ENCODE results near the gene ANKLE1. TPM values are rescaled to one million over a fixed set of nuclear protein-coding genes. Genes with fewer than 3 reads are reported as not detected.

The ANKLE1 gene
- total and polyA plus RNA-seq, 4 experiments from 2014 or later: 0.41 to 5.1 (median 1.8) TPM

GRCh38 chr19:17325133-17325532, 43.4 kb downstream of the ANKLE1 start:
- H3K27ac ChIP-seq (ENCODE audit: low read depth, low read length): no peak overlapping the region
- POLR2A ChIA-PET (ENCODE audit: partially characterized antibody): interaction anchor here (1.5 to 3.7 kb wide), 2 partner anchors 8 to 16 kb away, joined by 4 to 10 read pairs; partner anchors contain the start of gene DDA1
- CTCF ChIA-PET (ENCODE audit: partially characterized antibody): no interaction called here
- H3K4me1 ChIP-seq (ENCODE audit: insufficient read depth, low read length): peaks cover 11% of the 10 kb centered on the region
- peaks cover 6% of the 10 kb centered on the region for H3K36me3 ChIP-seq (ENCODE audit: insufficient read depth, low read length)
- DNase-seq: no peak
- peak overlapping the region in 1 of 8 donors; percentile 36 for H3K4me3 Mint-ChIP-seq
- H3K9me3 ChIP-seq (ENCODE audit: control insufficient read depth in 1 of 2, low read length in 2 of 2): no peaks in the 10 kb centered on the region
- intact Hi-C loops (cut with micrococcal nuclease): no loop called here
- H3K9me3 Mint-ChIP-seq: no peaks in the 10 kb centered on the region
- peaks cover 2 to 18% (median 8%) of the 10 kb centered on the region in 4 donors for H3K4me1 Mint-ChIP-seq
- peak overlapping the region in 1 of 7 donors; percentile 68 for H3K27ac Mint-ChIP-seq
- H3K27me3 Mint-ChIP-seq: no peaks in the 10 kb centered on the region
- H3K36me3 Mint-ChIP-seq: peaks cover 7 to 8% of the 10 kb centered on the region in 2 donors
- H3K27me3 ChIP-seq (ENCODE audit: insufficient read depth, low read length): no peaks in the 10 kb centered on the region
- H3K4me3 ChIP-seq (ENCODE audit: low read length in 2 of 2): no peak overlapping the region

- Mint-ChIP-seq H3K27me3 (no peaks in the 10 kb centered on the region), H3K36me3 (peaks cover 5 to 6% of the 10 kb centered on the region in 2 donors), H3K27ac (peak overlapping the region in 3 of 7 donors; percentile 22 to 68 (median 60)), H3K4me1 (peaks cover 2 to 23% (median 12%) of the 10 kb centered on the region in 4 donors), H3K9me3 (no peaks in the 10 kb centered on the region), H3K4me3 (peak overlapping the region in 5 of 8 donors; percentile 1 to 51 (median 21))
- H3K36me3 ChIP-seq (ENCODE audit: insufficient read depth, low read length): no peaks in the 10 kb centered on the region
- H3K27ac ChIP-seq (ENCODE audit: low read depth, low read length): no peak overlapping the region
- no peak for DNase-seq
- intact Hi-C loops (cut with micrococcal nuclease): no loop called here
- POLR2A ChIA-PET (ENCODE audit: partially characterized antibody): interaction anchor here (0.7 to 3.7 kb wide), 3 partner anchors 9 to 17 kb away, joined by 3 to 10 read pairs (median 4); partner anchors contain the start of genes ANO8 and DDA1
- no peaks in the 10 kb centered on the region for H3K27me3 ChIP-seq (ENCODE audit: insufficient read depth, low read length)
- peaks cover 11% of the 10 kb centered on the region for H3K4me1 ChIP-seq (ENCODE audit: insufficient read depth, low read length)
- CTCF ChIA-PET (ENCODE audit: partially characterized antibody): interaction anchor here (0.6 kb wide), 1 partner anchor 19 kb away, joined by 3 read pairs; no protein-coding TSS in a partner anchor
- no peak overlapping the region for H3K4me3 ChIP-seq (ENCODE audit: low read length in 2 of 2)
- no peaks in the 10 kb centered on the region for H3K9me3 ChIP-seq (ENCODE audit: control insufficient read depth in 1 of 2, low read length in 2 of 2)
Measured at GRCh38 chr19:17325881-17326594, 44.3 kb downstream of the ANKLE1 start.

GRCh38 chr19:17326595-17326966, 44.9 kb downstream of the ANKLE1 start:
- H3K4me3 ChIP-seq (ENCODE audit: low read length in 2 of 2): no peak overlapping the region
- CTCF ChIA-PET (ENCODE audit: partially characterized antibody): interaction anchor here (0.7 kb wide), 1 partner anchor 20 kb away, joined by 5 read pairs; no protein-coding TSS in a partner anchor

GRCh38 chr19:17327068-17327653, 45.5 kb downstream of the ANKLE1 start:
- ChIA-PET CTCF (ENCODE audit: partially characterized antibody) (interaction anchor here (0.7 kb wide), 1 partner anchor 20 kb away, joined by 5 read pairs; no protein-coding TSS in a partner anchor), POLR2A (ENCODE audit: partially characterized antibody) (interaction anchor here (0.9 to 1.9 kb wide), 5 partner anchors 8 to 71 kb away, joined by 3 to 12 read pairs (median 5); partner anchors contain the start of genes DDA1 and GTPBP3)
- DNase-seq: no peak
- H3K4me1 ChIP-seq (ENCODE audit: insufficient read depth, low read length): peaks cover 11% of the 10 kb centered on the region
- no peak overlapping the region for H3K27ac ChIP-seq (ENCODE audit: low read depth, low read length)
- no peaks in the 10 kb centered on the region for H3K36me3 ChIP-seq (ENCODE audit: insufficient read depth, low read length)
- Mint-ChIP-seq H3K27ac (peak overlapping the region in 3 of 7 donors; percentile 23 to 46 (median 43)), H3K36me3 (peaks cover 5 to 6% of the 10 kb centered on the region in 2 donors), H3K27me3 (no peaks in the 10 kb centered on the region), H3K4me3 (peak overlapping the region in 6 of 8 donors; percentile 8 to 87 (median 64)), H3K4me1 (peaks cover 2 to 23% (median 12%) of the 10 kb centered on the region in 4 donors), H3K9me3 (no peaks in the 10 kb centered on the region)
- intact Hi-C loops (cut with micrococcal nuclease): no loop called here
- H3K27me3 ChIP-seq (ENCODE audit: insufficient read depth, low read length): no peaks in the 10 kb centered on the region
- no peak overlapping the region for H3K4me3 ChIP-seq (ENCODE audit: low read length in 2 of 2)
- no peaks in the 10 kb centered on the region for H3K9me3 ChIP-seq (ENCODE audit: control insufficient read depth in 1 of 2, low read length in 2 of 2)

More at GRCh38 chr19:17326595-17326966, 44.9 kb downstream of the ANKLE1 start:
- Mint-ChIP-seq H3K27me3 (no peaks in the 10 kb centered on the region), H3K4me3 (peak overlapping the region in 5 of 8 donors; percentile 4 to 73 (median 61)), H3K36me3 (peaks cover 5 to 6% of the 10 kb centered on the region in 2 donors), H3K27ac (peak overlapping the region in 2 of 7 donors; percentile 23 to 46), H3K4me1 (peaks cover 2 to 23% (median 12%) of the 10 kb centered on the region in 4 donors), H3K9me3 (no peaks in the 10 kb centered on the region)
- H3K27ac ChIP-seq (ENCODE audit: low read depth, low read length): no peak overlapping the region
- DNase-seq: no peak
- H3K9me3 ChIP-seq (ENCODE audit: control insufficient read depth in 1 of 2, low read length in 2 of 2): no peaks in the 10 kb centered on the region
- H3K27me3 ChIP-seq (ENCODE audit: insufficient read depth, low read length): no peaks in the 10 kb centered on the region
- POLR2A ChIA-PET (ENCODE audit: partially characterized antibody): interaction anchor here (0.9 to 3.7 kb wide), 4 partner anchors 9 to 72 kb away, joined by 3 to 10 read pairs (median 3); partner anchors contain the start of gene DDA1
- H3K36me3 ChIP-seq (ENCODE audit: insufficient read depth, low read length): no peaks in the 10 kb centered on the region
- intact Hi-C loops (cut with micrococcal nuclease): no loop called here
- H3K4me1 ChIP-seq (ENCODE audit: insufficient read depth, low read length): peaks cover 11% of the 10 kb centered on the region

GRCh38 chr19:17327654-17328516, 46.2 kb downstream of the ANKLE1 start:
- Mint-ChIP-seq H3K9me3 (no peaks in the 10 kb centered on the region), H3K36me3 (no peaks in the 10 kb centered on the region), H3K4me1 (peaks cover 0 to 23% (median 13%) of the 10 kb centered on the region in 4 donors), H3K27me3 (no peaks in the 10 kb centered on the region), H3K27ac (peak overlapping the region in 6 of 7 donors; percentile 27 to 91 (median 66)), H3K4me3 (peak overlapping the region; percentile 74 to 87 (median 82))
- peak overlapping the region; percentile 67 for H3K27ac ChIP-seq (ENCODE audit: low read depth, low read length)
- H3K4me1 ChIP-seq (ENCODE audit: insufficient read depth, low read length): peaks cover 16% of the 10 kb centered on the region
- H3K36me3 ChIP-seq (ENCODE audit: insufficient read depth, low read length): no peaks in the 10 kb centered on the region
- H3K9me3 ChIP-seq (ENCODE audit: control insufficient read depth in 1 of 2, low read length in 2 of 2): no peaks in the 10 kb centered on the region
- intact Hi-C loops (cut with micrococcal nuclease): loop anchor here (1.0 kb wide), 1 partner anchor 23 kb away; the partner anchor contains the start of gene MRPL34
- ChIA-PET CTCF (ENCODE audit: partially characterized antibody) (no interaction called here), POLR2A (ENCODE audit: partially characterized antibody) (interaction anchor here (0.9 to 1.9 kb wide), 6 partner anchors 9 to 251 kb away, joined by 3 to 12 read pairs (median 6); partner anchors contain the start of genes DDA1 and GTPBP3)
- peak overlapping the region in 1 of 2 donors; percentile 29 for H3K4me3 ChIP-seq (ENCODE audit: low read length in 2 of 2)
- peak; percentile 39 to 69 (median 54) for DNase-seq
- H3K27me3 ChIP-seq (ENCODE audit: insufficient read depth, low read length): no peaks in the 10 kb centered on the region

- H3K36me3 ChIP-seq (ENCODE audit: insufficient read depth, low read length): no peaks in the 10 kb centered on the region
- Mint-ChIP-seq H3K4me1 (peaks cover 3 to 28% (median 15%) of the 10 kb centered on the region in 4 donors), H3K27me3 (no peaks in the 10 kb centered on the region), H3K36me3 (no peaks in the 10 kb centered on the region), H3K9me3 (no peaks in the 10 kb centered on the region), H3K27ac (peak overlapping the region in 2 of 7 donors; percentile 73 to 74), H3K4me3 (peak overlapping the region; percentile 16 to 87 (median 62))
- intact Hi-C loops (cut with micrococcal nuclease): loop anchor here (1.0 kb wide), 1 partner anchor 23 kb away; the partner anchor contains the start of gene MRPL34
- H3K4me3 ChIP-seq (ENCODE audit: low read length in 2 of 2): peak overlapping the region in 1 of 2 donors; percentile 29
- DNase-seq: peak; percentile 30 to 61 (median 37)
- H3K4me1 ChIP-seq (ENCODE audit: insufficient read depth, low read length): peaks cover 21% of the 10 kb centered on the region
- POLR2A ChIA-PET (ENCODE audit: partially characterized antibody): interaction anchor here (0.9 to 1.9 kb wide), 6 partner anchors 9 to 252 kb away, joined by 3 to 12 read pairs (median 6); partner anchors contain the start of genes DDA1 and GTPBP3
- H3K27ac ChIP-seq (ENCODE audit: low read depth, low read length): peak overlapping the region; percentile 67
- CTCF ChIA-PET (ENCODE audit: partially characterized antibody): no interaction called here
- H3K27me3 ChIP-seq (ENCODE audit: insufficient read depth, low read length): no peaks in the 10 kb centered on the region
- H3K9me3 ChIP-seq (ENCODE audit: control insufficient read depth in 1 of 2, low read length in 2 of 2): no peaks in the 10 kb centered on the region
Measured at GRCh38 chr19:17328517-17329365, 47.0 kb downstream of the ANKLE1 start.
